Hepatocyte (in vitro differentiated cells): ENCODE measurements around the gene TMEM132A. TPM values are rescaled to one million over a fixed set of nuclear protein-coding genes. Genes with fewer than 3 reads are reported as not detected.

Experiments
- DNase-seq: peaks from one replicate; pipeline ENCODE4 v3.0.0-alpha.2; 2016; ENCODE audit warnings: low spot score
- H2AFZ ChIP-seq: fragments of 200-600 bp; sonication (generic); 2 replicates; pipeline ENCODE4 v1.6.0; 2016; ENCODE audit warnings: antibody characterized with exemption, mild to moderate bottlenecking
- H3K27ac ChIP-seq: fragments of 200-600 bp; sonication (generic); 2 replicates; pipeline ENCODE4 v1.5.1; 2016; ENCODE audit warnings: mild to moderate bottlenecking
- H3K27me3 ChIP-seq: fragments of 200-600 bp; sonication (generic); 2 replicates; pipeline ENCODE4 v1.6.1; 2016
- H3K36me3 ChIP-seq: fragments of 200-600 bp; sonication (generic); replicated peaks from 2 replicates; pipeline ENCODE4 v1.5.1; 2016; ENCODE audit warnings: low read depth; ENCODE audit not compliant: insufficient read depth
- H3K4me1 ChIP-seq: fragments of 200-600 bp; sonication (generic); 2 replicates; pipeline ENCODE4 v1.5.1; 2016; ENCODE audit warnings: mild to moderate bottlenecking, moderate library complexity; ENCODE audit not compliant: insufficient read depth
- H3K4me2 ChIP-seq: fragments of 200-600 bp; sonication (generic); 2 replicates; pipeline ENCODE4 v1.6.0; 2016
- H3K4me3 ChIP-seq: fragments of 200-600 bp; sonication (generic); 2 replicates; pipeline ENCODE4 v1.5.1; 2016; ENCODE audit warnings: mild to moderate bottlenecking
- H3K79me2 ChIP-seq: fragments of 200-600 bp; sonication (generic); 2 replicates; pipeline ENCODE4 v1.6.0; 2017; ENCODE audit warnings: mild to moderate bottlenecking
- H3K9me2 ChIP-seq: fragments of 200-600 bp; sonication (generic); replicated peaks from 2 replicates; pipeline ENCODE4 v1.6.0; 2017; ENCODE audit warnings: mild to moderate bottlenecking; ENCODE audit not compliant: insufficient read depth
- H3K9me3 ChIP-seq: fragments of 200-600 bp; sonication (generic); 2 replicates; pipeline ENCODE4 v1.5.1; 2016; ENCODE audit warnings: low read depth, mild to moderate bottlenecking
- H4K20me1 ChIP-seq: fragments of 200-600 bp; sonication (generic); 2 replicates; pipeline ENCODE4 v1.6.0; 2016; ENCODE audit warnings: mild to moderate bottlenecking; ENCODE audit not compliant: insufficient read depth, poor library complexity, severe bottlenecking
- CTCF ChIP-seq: fragments of 200-600 bp; sonication (generic); IDR thresholded peaks from 2 replicates; pipeline ENCODE4 v1.5.1; 2016; ENCODE audit warnings: antibody characterized with exemption, mild to moderate bottlenecking; ENCODE audit not compliant: poor library complexity
- EZH2 ChIP-seq: fragments of 200-600 bp; sonication (generic); IDR thresholded peaks from 2 replicates; pipeline ENCODE4 v1.6.1; 2016; ENCODE audit warnings: antibody characterized with exemption, mild to moderate bottlenecking, borderline replicate concordance
- EZH2phosphoT487 ChIP-seq: fragments of 200-600 bp; sonication (generic); IDR thresholded peaks from one replicate; pipeline ENCODE4 v1.6.1; 2018; ENCODE audit warnings: antibody characterized with exemption, mild to moderate bottlenecking, low read depth, moderate library complexity; ENCODE audit not compliant: unreplicated experiment, severe bottlenecking
- WGBS: methylation state at CpG from one replicate; pipeline ENCODE4 v1.1.6; 2016; ENCODE audit warnings: low lambda C conversion rate; ENCODE audit errors: missing lambda C conversion rate; 5-methylcytosine and 5-hydroxymethylcytosine counted together
- polyA plus RNA-seq: library from polyadenylated mRNA; unstranded; fragments of >200 nt; fragmentation: Nextera tagmentation; extraction: Ambion mirVana; gene quantifications from 2 replicates; pipeline ENCODE4 v1.2.1, GENCODE V29; 2016
- total RNA-seq: library from RNA; depleted of rRNA; stranded (reverse); fragments of >200 nt; gene quantifications from 2 replicates; pipeline ENCODE4 v1.2.3, GENCODE V29; 2014

TMEM132A gene
- total and polyA plus RNA-seq, 2 experiments from 2014 or later: 44.3 to 98.7 TPM

- Histone ChIP-seq H2AFZ (no peak overlapping the region), H3K9me2 (no peaks in the 10 kb centered on the region), H3K4me2 (no peak overlapping the region), H4K20me1 (no peaks in the 10 kb centered on the region), H3K27ac (no peak overlapping the region), H3K9me3 (no peaks in the 10 kb centered on the region), H3K4me1 (peaks cover 6% of the 10 kb centered on the region), H3K36me3 (no peaks in the 10 kb centered on the region), H3K79me2 (no peaks in the 10 kb centered on the region), H3K27me3 (no peaks in the 10 kb centered on the region), H3K4me3 (no peak overlapping the region)
- TF ChIP-seq EZH2phosphoT487: no peak
- DNase-seq: no peak
- 90% methylated on average over 6 of the region's 6 CpGs for WGBS
These were observed 17.3 kb downstream of the TMEM132A start for GRCh38 chr11:60941371-60942119.

GRCh38 chr11:60942219-60942618 is 18.0 kb downstream of the TMEM132A start:
- H3K36me3 ChIP-seq: no peaks in the 10 kb centered on the region
- no peak for DNase-seq

GRCh38 chr11:60942970-60943565 is 18.8 kb downstream of the TMEM132A start:
- Histone ChIP-seq H3K4me1 (peaks cover 6% of the 10 kb centered on the region), H3K9me3 (no peaks in the 10 kb centered on the region), H3K27me3 (no peaks in the 10 kb centered on the region), H3K9me2 (no peaks in the 10 kb centered on the region), H3K4me3 (no peak overlapping the region), H3K79me2 (no peaks in the 10 kb centered on the region), H3K36me3 (no peaks in the 10 kb centered on the region), H3K27ac (no peak overlapping the region), H3K4me2 (no peak overlapping the region), H2AFZ (no peak overlapping the region), H4K20me1 (no peaks in the 10 kb centered on the region)
- TF ChIP-seq EZH2phosphoT487: no peak
- TF ChIP-seq EZH2: no peak
- WGBS: 69% methylated on average over 9 of the region's 9 CpGs
- no peak for DNase-seq

More at GRCh38 chr11:60942219-60942618, 18.0 kb downstream of the TMEM132A start:
- no peak overlapping the region for H3K27ac ChIP-seq
- TF ChIP-seq CTCF (no peak), EZH2phosphoT487 (no peak)
- 90% methylated on average over 4 of the region's 4 CpGs for WGBS
- H3K9me2 ChIP-seq: no peaks in the 10 kb centered on the region
- H3K79me2 ChIP-seq: no peaks in the 10 kb centered on the region
- H3K4me2 ChIP-seq: no peak overlapping the region
- no peaks in the 10 kb centered on the region for H4K20me1 ChIP-seq
- H3K9me3 ChIP-seq: no peaks in the 10 kb centered on the region
- H2AFZ ChIP-seq: no peak overlapping the region
- H3K4me1 ChIP-seq: peaks cover 6% of the 10 kb centered on the region
- H3K4me3 ChIP-seq: no peak overlapping the region
- no peaks in the 10 kb centered on the region for H3K27me3 ChIP-seq

GRCh38 chr11:60944490-60945294 is 20.4 kb downstream of the TMEM132A start:
- Histone ChIP-seq H3K4me2 (no peak overlapping the region), H3K9me3 (no peaks in the 10 kb centered on the region), H3K4me3 (no peak overlapping the region), H3K9me2 (no peaks in the 10 kb centered on the region), H3K36me3 (no peaks in the 10 kb centered on the region), H3K27me3 (peaks cover 6% of the 10 kb centered on the region), H4K20me1 (no peaks in the 10 kb centered on the region), H3K27ac (no peak overlapping the region), H2AFZ (no peak overlapping the region), H3K4me1 (peaks cover 6% of the 10 kb centered on the region), H3K79me2 (no peaks in the 10 kb centered on the region)
- WGBS: 85% methylated on average over 11 of the region's 11 CpGs
- DNase-seq: no peak
- TF ChIP-seq EZH2 (no peak), EZH2phosphoT487 (no peak), CTCF (no peak)
